GM21381 (cell line): ENCODE results near the gene MOB3B.
"Not testable (repeated sequence)": the region's sequence is repeated elsewhere in the genome, so short reads cannot be mapped to it uniquely, and the experiment has no call there.

Experiments
- ATAC-seq: cut with Tn5 transposase; IDR thresholded peaks from one replicate; pipeline ENCODE4 v1.9.1; 2021; ENCODE audit warnings: mild to moderate bottlenecking, moderate library complexity; ENCODE audit not compliant: unreplicated experiment

Gene MOB3B

DNA sequence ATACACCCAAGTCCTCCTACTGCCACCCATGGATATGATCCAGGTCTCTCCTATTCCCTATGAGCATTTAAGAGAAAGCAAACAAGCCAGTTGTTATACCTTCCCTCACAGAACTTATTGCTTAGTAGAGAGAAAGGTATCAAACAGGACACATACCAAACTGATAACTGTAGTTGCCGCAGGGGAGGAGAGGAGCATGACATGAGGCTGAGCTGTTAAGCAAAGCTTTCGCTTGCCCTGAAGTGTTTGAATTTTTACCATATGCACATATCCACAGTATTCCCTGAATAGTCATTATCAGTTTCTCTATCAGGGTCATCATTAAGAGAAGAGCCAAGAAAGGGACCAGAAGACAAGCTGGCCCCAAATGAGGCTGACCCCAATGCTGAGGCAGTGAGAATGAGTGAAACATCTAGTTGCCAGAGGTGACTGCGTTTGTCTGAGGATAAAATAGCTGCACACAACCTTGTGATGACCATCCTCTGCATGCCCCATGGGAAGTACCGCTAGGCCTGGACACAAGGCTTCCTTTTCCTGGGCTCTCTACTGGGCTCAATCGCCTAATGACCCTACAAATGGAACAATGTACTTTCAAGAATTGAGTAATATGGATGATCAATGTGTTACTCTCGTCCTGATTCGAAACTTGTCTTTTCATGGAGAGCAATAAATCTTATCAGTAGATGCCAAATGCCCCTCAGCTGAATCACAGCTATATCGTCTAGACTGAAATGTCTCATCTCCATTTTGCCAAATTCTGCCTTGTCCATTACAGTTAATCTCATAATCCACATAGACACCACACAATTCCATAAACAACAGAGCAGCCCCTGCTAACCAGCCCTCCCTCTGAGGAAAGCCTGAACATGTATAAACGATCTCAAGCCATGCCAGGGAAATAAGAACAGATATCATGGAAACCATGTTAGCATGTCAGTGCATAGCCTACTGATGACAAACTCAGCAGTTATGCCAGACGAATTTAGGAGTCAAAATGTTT is 9.8 kb downstream of the MOB3B start:
- ATAC-seq: no peak

GRCh38 chr9:27518809-27519208 is 10.8 kb downstream of the MOB3B start:
- ATAC-seq: no peak

DNA sequence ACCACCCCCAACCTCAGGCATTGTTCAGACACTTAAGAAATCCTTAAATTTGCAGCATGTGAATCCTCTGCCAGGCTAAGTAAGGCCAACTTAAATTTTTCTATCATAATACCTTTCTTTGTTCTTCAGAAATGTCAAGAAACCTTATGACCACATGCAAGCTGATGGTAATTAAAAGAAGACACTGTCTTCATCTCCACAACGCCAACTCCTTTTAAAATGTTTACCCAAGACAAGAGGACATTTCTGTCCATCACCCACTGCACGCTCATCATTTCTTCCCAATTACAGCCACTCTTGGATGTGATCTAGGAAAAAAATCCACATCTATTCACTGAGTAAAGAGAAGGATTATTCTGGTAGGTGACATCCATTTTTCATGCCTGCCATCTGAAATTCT is 11.6 kb downstream of the MOB3B start:
- no peak for ATAC-seq

- no peak for ATAC-seq
Measured at GRCh38 chr9:27514551-27514950, 15.1 kb downstream of the MOB3B start.

DNA sequence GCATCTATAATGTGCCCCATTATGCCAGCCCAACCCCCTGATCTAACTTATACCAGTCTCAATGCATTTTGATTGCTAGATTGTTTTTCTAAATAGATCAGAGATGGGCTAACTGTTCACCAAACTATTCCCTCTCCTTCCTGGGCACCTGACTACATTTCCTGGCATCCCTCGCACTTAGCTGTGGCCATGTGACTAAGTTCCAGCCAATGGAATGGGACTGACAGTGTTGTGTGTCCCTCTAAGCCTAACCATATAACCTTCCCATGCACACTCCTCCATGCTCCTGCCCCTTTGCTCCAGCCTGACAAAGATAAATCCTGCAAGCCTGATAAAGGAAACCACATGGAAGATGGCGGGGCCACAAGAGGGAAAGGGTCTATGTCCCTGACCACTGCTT is 17.8 kb downstream of the MOB3B start:
- ATAC-seq: no peak

DNA sequence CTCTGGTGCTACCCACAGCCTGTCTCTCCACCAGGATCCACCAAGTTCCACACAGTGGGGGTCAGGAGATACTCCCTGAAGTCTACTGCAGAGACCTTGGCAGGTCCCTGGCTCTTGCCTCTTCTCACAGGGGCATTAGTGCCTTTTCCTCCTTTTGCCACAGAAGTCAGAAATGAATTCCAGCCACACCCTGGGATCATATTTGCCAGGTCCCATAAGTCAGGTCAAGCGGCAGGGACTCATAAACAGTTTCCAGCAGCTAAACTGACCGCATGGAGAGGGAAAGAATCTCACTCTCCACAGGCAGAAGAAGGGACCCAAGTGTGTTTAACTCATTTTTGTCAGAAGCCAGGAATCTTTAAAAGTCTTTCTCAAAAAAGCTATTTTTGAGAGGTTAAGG is 18.8 kb downstream of the MOB3B start:
- no peak for ATAC-seq

DNA sequence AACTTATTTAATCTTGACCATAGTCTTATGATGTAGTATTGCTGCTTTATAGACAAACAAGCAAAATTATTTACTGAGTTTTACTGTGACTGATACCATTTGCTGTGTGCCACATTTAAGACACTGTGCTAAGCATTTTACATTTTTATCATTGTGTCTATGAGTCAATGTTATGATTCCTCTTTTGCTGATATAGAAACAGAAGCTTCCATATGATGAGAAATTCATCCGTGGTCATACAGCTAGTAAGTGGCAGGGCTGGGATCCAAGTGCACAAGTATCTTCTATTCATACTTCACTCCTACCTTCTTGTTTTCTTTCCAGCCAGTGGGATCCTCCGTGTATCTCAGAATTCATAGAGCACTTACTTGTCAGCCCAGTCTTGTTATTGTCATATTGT is 22.6 kb downstream of the MOB3B start:
- no peak for ATAC-seq

DNA sequence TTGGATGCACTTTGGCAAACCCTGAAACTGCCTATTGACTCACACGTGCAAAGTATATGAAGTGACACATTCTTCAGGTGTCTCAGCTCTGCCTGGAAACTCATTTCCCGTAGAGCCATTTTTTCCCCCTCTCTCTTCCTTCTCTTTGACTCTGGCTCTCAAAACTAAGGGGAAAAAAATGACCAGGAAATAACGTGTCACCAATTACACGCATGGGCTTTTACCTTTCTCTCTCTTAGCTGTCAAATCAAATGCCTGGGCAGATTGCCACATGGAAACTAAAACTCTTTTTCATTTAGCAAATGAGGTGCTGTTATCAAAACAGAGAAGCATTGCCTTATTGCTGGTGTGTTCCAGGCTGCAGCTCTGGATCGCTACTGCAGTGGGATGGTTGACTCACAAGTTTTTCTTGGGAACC is 23.9 kb downstream of the MOB3B start:
- no peak for ATAC-seq

- no peak for ATAC-seq
Measured at GRCh38 chr9:27504259-27504658, 25.4 kb downstream of the MOB3B start.

DNA sequence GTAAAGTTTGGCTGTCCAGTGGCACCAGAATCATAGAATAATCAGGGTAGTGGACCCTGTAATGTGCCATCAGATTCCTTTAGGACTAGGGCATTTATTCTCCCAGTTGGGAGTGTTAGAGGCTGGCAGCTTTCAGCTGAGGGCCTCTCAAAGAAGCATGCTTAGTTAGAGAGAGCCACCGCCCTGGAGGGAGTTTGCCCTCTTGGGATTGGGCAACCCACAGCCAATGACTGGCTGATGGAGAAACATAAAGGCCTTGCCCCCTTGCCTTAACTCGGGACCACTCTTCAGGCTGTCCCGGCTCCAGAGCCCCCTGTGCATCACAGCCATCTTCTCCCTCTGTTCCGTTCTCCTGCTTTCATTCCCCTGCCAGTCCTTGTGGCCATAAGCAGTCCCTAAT is 26.0 kb downstream of the MOB3B start:
- ATAC-seq: no peak

DNA sequence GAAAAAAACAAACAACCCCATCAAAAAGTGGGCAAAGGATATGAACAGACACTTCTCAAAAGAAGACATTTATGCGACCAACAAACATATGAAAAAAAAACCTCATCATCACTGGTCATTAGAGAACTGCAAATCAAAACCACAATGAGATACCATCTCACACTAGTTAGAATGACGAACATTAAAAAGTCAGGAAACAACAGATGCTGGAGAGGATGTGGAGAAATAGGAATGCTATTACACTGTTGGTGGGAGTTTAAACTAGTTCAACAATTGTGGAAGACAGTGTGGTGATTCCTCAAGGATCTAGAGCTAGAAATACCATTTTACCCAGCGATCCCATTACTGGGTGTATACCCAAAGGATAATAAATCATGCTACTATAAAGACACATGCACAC is 28.7 kb downstream of the MOB3B start:
- not testable (repeated sequence) for ATAC-seq

DNA sequence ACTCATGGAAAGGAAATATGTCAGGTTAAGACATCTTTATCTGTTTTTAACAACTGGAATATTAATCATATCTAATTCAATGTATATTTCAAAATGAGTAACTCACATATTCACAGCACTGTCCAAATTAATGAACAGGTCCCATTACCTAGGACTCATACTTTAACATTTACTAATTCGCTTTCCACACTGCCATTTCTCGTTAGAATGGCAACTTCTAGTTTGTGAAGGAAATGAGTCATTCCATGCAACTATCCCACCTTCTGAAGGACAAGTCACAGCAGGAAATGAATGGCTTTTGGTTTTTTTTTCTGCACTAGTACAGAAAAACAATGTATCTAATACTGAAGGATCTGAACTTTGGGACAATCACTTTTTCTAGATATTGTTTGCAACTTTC is 30.2 kb downstream of the MOB3B start:
- ATAC-seq: no peak

GRCh38 chr9:27497883-27498417 is 31.7 kb downstream of the MOB3B start:
- ATAC-seq: no peak

DNA sequence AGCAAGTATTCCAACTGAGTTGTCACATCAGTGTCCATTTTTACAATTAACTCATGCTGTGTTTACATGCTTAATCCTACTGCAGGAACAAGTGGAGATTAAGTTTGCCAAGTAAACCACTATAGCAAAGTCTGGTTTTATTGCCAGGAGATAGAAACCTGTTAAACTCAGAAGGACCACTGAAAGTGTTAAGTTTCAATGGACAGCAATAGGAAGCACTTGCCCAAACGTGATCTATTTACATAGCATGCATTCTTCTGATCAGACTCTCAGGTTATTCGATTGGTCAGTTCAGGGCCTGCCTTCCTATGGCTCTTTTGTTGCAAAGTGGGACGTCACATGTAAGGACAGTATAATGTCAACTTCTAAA is 33.5 kb downstream of the MOB3B start:
- no peak for ATAC-seq

GRCh38 chr9:27495480-27496134 is 34.0 kb downstream of the MOB3B start:
- no peak for ATAC-seq

DNA sequence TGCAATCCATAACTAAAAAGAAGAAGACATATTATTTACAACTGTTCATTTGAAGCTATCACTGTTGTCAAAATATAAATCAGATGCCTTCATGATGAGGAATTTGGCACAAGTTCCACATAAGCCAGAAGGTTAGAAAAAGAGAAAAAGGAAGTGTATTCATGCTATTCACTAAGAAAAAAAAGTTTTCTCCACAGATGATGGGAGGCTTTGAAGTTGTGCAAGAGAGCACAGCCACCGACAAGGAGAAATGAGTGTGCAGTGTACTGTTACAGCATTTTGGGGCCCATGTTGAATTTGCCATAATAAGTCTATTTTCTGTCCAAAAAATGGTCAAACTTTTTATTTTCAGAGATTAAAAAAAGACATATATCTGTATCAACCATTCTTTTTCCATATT is 38.5 kb downstream of the MOB3B start:
- no peak for ATAC-seq

DNA sequence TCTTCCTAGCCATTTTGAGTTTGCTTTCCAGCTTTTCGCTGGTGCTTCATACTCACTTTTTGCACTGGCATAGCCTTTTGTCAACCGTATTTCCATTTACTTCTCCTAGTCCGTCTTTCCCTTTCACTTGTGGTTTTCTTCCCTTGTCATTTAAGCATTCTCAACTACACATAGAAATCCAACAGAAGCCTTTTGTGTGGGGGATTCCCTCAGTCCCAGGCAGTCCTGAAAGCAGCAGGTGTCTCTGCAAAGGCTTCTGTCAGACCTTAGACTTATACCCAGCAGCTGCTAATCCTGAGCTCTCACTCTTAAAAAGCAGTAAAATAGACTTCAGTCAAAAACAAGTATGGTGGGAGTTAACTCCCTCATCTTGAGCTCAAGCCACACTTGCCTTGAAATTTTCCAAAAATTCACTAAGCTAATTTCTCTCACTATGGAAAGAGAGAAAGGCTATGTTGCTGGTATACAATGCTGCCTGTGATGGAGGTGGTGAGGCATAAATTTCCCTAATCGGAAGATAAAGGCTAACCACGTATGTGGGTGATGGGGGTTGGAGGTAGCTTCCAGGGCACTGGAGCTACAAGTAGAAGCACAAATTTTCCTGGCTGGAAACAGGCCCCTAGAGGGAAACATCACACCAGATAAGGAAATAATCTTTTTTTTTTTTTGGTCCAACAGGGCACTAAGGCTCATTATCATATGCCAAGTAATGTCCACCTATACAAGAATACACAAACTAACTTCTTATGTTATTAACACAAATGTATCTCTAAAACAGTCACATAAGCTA is 40.3 kb downstream of the MOB3B start:
- peak; percentile 70 for ATAC-seq

GRCh38 chr9:27487927-27488326 is 41.7 kb downstream of the MOB3B start:
- no peak for ATAC-seq

DNA sequence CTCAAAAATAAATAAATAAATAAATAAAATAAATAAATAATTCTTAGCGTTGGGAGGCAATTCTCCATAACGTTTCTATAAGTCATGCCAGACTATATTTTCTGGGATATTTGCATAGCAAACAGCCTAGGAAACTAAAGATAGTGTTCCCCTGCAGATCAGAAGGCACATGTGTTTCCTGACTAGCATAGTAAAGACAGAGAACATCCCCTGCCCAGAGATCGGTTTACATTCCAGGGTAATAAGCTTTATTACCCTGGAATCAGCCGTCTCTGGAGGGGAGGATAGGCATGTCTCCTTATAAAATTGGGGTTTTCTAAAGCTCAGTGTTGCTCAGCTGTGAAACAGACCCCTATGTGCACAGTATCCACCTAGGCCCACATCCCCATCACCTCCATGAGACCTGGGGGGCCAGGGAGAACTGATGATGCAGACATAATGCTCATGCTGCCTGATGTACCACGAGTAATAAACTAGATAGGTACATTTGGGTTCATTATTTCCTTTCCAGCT is 42.4 kb downstream of the MOB3B start:
- ATAC-seq: no peak

GRCh38 chr9:27485158-27485557 is 44.5 kb downstream of the MOB3B start:
- peak; percentile 90 for ATAC-seq

DNA sequence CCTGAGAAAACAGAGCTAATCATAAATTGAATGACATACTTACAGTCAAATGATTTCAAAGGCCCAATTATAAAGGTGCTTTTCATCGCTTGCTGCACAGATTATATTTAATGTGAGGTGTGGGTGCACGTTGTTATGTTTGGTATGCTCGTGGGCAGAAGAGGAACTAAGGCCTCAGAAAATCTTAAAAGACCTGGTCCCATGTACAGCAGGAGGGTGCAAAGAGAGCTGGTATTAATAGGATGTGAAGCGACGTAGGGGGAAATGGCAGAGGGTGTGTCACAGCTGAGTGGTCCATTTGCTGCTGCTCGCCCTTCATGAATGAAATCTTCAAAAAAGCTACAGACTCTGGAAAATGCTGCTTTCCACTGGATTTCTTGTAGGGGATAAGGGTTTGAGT is 46.0 kb downstream of the MOB3B start:
- ATAC-seq: no peak
